ENCODE data around the gene CERKL. TPM values are rescaled to one million over a fixed set of nuclear protein-coding genes. Genes with fewer than 3 reads are reported as not detected.

CERKL gene
- polyA plus RNA-seq, 1 experiment: 0.06 TPM

GRCh38 chr2:181675254-181675653, 18.3 kb upstream of the CERKL start:
- no peak for DNase-seq (ENCODE audit: low read depth)
- Histone ChIP-seq H3K36me3 (ENCODE audit: control insufficient read depth, insufficient read depth, low read length) (no peaks in the 10 kb centered on the region), H3K4me3 (ENCODE audit: low read depth, low read length) (no peak overlapping the region), H3K27me3 (ENCODE audit: control insufficient read depth, insufficient read depth, low read length) (peaks cover 23% of the 10 kb centered on the region)
- TF ChIP-seq CTCF (IDR thresholded peaks at IDR 0.05; ENCODE audit: insufficient read depth, low read depth, low read length): no peak
- ChIA-PET POLR2A (interaction anchor here (0.6 kb wide), 1 partner anchor 1012 kb away, joined by 3 read pairs; no protein-coding TSS in a partner anchor), CTCF (interaction anchor here (1.3 kb wide), 1 partner anchor 17 kb away, joined by 3 read pairs; no protein-coding TSS in a partner anchor)

- DNase-seq (ENCODE audit: low read depth): no peak
- CTCF ChIA-PET: interaction anchor here (1.3 kb wide), 1 partner anchor 16 kb away, joined by 3 read pairs; no protein-coding TSS in a partner anchor
- H3K4me3 ChIP-seq (ENCODE audit: low read depth, low read length): no peak overlapping the region
These were observed 17.6 kb upstream of the CERKL start for GRCh38 chr2:181674461-181674860.

GRCh38 chr2:181673173-181673572, 16.3 kb upstream of the CERKL start:
- H3K36me3 ChIP-seq (ENCODE audit: control insufficient read depth, insufficient read depth, low read length): no peaks in the 10 kb centered on the region
- CTCF ChIA-PET: no interaction called here
- DNase-seq (ENCODE audit: low read depth): no peak
- H3K4me3 ChIP-seq (ENCODE audit: low read depth, low read length): no peak overlapping the region
- H3K27me3 ChIP-seq (ENCODE audit: control insufficient read depth, insufficient read depth, low read length): peaks cover 8% of the 10 kb centered on the region
- POLR2A ChIA-PET: no interaction called here
- no peak for TF ChIP-seq CTCF (IDR thresholded peaks at IDR 0.05; ENCODE audit: insufficient read depth, low read depth, low read length)

More at GRCh38 chr2:181674461-181674860, 17.6 kb upstream of the CERKL start:
- peaks cover 17% of the 10 kb centered on the region for H3K27me3 ChIP-seq (ENCODE audit: control insufficient read depth, insufficient read depth, low read length)
- POLR2A ChIA-PET: no interaction called here
- no peak for TF ChIP-seq CTCF (IDR thresholded peaks at IDR 0.05; ENCODE audit: insufficient read depth, low read depth, low read length)
- H3K36me3 ChIP-seq (ENCODE audit: control insufficient read depth, insufficient read depth, low read length): no peaks in the 10 kb centered on the region

GRCh38 chr2:181672255-181673008, 15.5 kb upstream of the CERKL start:
- DNase-seq (ENCODE audit: low read depth): no peak
- H3K27me3 ChIP-seq (ENCODE audit: control insufficient read depth, insufficient read depth, low read length): peaks cover 7% of the 10 kb centered on the region
- ChIA-PET CTCF (no interaction called here), POLR2A (no interaction called here)
- TF ChIP-seq CTCF (IDR thresholded peaks at IDR 0.05; ENCODE audit: insufficient read depth, low read depth, low read length): no peak
- no peaks in the 10 kb centered on the region for H3K36me3 ChIP-seq (ENCODE audit: control insufficient read depth, insufficient read depth, low read length)
- H3K4me3 ChIP-seq (ENCODE audit: low read depth, low read length): no peak overlapping the region

- peaks cover 7% of the 10 kb centered on the region for H3K27me3 ChIP-seq (ENCODE audit: control insufficient read depth, insufficient read depth, low read length)
- CTCF ChIA-PET: no interaction called here
- H3K36me3 ChIP-seq (ENCODE audit: control insufficient read depth, insufficient read depth, low read length): no peaks in the 10 kb centered on the region
- TF ChIP-seq CTCF (IDR thresholded peaks at IDR 0.05; ENCODE audit: insufficient read depth, low read depth, low read length): no peak
- DNase-seq (ENCODE audit: low read depth): no peak
- POLR2A ChIA-PET: no interaction called here
- no peak overlapping the region for H3K4me3 ChIP-seq (ENCODE audit: low read depth, low read length)
These were observed 13.7 kb upstream of the CERKL start for GRCh38 chr2:181670632-181671031.

Data from BJ (cell line).